NCI-H1092 treated with DMSO at 0.1 percent for 48 hours (cell line): ENCODE results near the gene PRELID3B.

Experiments
- DNase-seq: peaks from one replicate; lab custom pipeline; 2025; lab: John Stamatoyannopoulos, UW

Gene PRELID3B

GRCh38 chr20:58994390-58995159, 48.0 kb downstream of the PRELID3B start:
- no peak for DNase-seq

DNA sequence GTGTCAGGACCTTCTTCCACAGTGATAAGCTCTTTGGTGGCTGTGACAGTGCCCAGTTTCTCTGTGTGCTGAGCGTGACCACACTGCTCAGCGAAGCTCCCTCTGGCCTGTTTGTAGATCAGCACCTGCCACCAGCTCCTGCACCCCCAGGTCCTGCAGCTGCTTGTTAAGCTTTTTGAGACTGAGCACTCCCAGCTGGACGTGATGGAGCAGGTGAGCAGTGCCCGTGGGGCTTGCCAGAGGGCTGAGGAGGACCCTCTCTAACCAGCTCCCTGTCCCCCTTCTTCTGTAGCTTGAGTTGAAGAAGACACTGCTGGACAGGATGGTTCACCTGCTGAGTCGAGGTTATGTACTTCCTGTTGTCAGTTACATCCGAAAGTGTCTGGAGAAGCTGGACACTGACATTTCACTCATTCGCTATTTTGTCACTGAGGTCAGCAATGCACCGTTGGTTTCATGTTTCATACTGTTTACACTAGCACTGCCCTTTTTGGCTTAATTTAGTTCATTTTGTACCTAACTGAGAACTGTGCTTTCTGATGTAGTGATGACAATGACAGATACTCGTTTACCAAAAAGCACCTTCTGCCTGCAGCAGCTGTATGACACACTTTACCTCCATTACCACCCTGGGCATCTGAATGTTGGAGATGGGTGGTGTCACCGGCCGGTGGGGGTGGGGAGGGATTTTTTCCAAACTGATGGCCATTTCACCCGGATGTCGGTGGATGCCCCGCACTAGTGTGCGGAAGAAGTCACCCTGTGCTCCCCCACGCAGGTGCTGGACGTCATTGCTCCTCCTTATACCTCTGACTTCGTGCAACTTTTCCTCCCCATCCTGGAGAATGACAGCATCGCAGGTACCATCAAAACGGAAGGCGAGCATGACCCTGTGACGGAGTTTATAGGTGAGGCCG, 49.0 kb downstream of the PRELID3B start:
- DNase-seq: no peak

DNA sequence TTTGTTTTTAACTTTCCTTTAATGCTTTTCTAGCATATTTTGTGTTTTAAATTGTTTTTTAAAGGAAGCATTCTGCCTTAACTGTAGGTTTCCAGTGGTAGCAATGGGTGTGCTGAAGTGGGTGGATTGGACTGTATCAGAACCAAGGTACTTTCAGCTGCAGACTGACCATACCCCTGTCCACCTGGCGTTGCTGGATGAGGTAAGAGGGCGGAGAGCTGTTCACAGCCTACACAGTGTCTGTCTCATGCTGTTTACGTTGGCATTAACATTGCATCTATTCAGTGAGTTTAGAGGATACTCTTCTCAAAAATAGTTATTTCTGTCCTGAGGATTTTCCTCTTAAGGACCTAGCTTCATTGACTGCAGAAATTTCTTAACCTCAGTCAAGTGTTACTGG, 49.7 kb downstream of the PRELID3B start:
- DNase-seq: no peak

DNA sequence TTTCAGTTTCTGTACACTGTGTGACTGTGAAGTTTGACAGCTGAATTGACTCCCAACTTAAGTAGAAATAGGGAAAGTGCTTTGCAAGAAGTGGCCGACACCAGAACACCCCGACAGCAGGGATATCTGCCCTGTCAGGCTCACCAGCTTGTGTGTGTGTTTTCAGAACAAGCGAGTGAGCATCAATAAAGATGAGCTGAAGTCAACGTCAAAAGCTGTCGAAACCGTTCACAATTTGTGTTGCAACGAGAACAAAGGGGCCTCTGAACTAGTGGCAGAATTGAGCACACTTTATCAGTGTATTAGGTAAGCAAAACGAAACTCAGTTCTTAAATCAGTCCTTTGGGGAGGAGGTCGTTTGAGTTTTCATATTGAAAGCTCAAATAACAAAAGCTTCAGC, 50.9 kb downstream of the PRELID3B start:
- DNase-seq: no peak

GRCh38 chr20:58990651-58991445, 51.7 kb downstream of the PRELID3B start:
- DNase-seq: no peak

- no peak for DNase-seq
Measured at GRCh38 chr20:58989196-58989595, 53.4 kb downstream of the PRELID3B start.

- DNase-seq: no peak
Measured at GRCh38 chr20:58988565-58988882, 54.1 kb downstream of the PRELID3B start.

- DNase-seq: no peak
Measured at GRCh38 chr20:58987790-58988564, 54.6 kb downstream of the PRELID3B start.

DNA sequence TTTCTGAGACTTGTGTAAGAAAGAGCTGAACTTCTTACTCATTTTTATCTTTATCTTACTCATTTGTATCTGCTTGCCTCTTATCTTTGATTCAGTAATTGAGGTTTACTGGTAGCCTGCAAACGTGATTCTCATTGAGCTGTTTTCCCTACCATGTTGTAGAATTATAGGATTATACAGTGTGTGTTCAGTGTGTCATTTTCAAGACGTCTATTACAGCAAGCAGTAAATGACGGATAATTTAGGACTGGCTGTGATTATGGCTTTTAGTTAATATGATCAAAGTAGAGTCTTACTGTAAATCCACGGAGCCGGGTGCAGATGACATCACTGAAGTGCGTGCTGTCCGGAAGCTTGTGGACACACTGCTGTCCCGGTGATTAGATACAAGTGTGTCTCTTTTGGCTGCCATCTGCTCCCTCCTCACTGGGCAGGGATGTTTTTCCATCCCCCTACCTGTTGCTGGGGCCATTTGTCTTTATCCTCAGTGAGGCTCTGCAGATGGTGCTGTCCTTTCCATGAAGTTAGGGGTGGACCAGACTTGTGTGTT, 55.5 kb downstream of the PRELID3B start:
- DNase-seq: no peak

DNA sequence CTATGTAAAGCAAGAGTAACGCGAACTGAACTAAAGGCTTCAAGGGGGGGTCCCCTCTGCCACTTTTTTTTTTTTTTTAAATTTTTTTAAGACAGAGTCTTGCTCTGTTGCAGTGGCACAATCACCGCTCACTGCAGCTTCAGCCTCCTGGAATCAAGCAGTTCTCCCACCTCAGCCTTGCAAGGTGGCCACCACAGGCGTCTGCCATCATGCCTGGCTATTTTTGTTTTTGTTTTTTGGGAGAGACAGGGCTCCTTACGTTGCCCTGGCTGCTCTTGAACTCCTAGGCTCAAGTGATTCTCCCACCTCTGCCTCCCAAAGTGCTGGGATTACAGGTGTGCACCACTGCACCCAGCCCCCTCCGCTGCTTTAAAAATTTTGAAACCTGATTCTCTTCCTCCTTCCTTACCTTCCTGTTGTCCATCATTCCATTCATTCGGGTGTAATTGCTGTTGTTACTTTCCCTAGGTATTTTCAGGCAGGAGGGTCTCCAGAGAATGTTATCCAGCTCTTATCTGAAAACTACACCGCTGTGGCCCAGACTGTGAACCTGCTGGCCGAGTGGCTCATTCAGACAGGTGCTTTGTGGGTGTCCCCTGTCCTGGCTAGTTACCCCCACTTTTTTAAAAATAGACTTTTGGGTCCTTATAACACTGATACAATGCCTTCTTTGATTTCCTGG, 56.2 kb downstream of the PRELID3B start:
- no peak for DNase-seq

DNA sequence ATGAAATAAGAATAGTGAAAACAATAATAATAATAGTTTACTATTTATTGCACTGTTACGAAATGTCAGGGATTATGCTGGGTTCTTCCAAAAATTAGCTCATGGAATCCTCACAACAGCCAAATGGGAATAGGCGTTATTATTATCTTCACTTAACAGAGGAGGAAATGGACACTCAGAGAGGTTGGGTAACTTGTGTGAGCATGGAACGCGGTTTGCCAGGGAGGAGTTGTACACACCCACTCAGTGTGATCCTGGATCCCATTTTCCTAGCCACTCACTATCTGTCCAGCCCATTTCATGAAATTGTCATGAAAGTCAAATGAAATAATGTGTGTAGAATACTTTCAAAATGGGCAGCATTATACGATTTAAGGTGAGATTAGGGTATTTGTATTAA, 56.9 kb downstream of the PRELID3B start:
- no peak for DNase-seq

GRCh38 chr20:58984691-58985090, 57.9 kb downstream of the PRELID3B start:
- DNase-seq: no peak
